Vagina (tissue), 2 donors: Measurements from ENCODE around the gene NFIB. TPM values are rescaled to one million over a fixed set of nuclear protein-coding genes. Genes with fewer than 3 reads are reported as not detected.

ENCODE experiments used
- DNase-seq, 2 donors: peaks; one replicate each; pipeline ENCODE4 v3.0.0-alpha.2; 2017; ENCODE audit errors: extremely low spot score in 2 of 2
- H3K27ac ChIP-seq: fragments of 200-600 bp; sonication (generic); one replicate; pipeline ENCODE4 v1.5.1; 2019
- H3K27me3 ChIP-seq: fragments of 200-600 bp; sonication (generic); one replicate; pipeline ENCODE4 v1.5.1; 2019
- H3K36me3 ChIP-seq, 2 donors: fragments of 200-600 bp; sonication (generic); one replicate each; pipeline ENCODE4 v1.5.1; 2017 to 2019
- H3K4me1 ChIP-seq: fragments of 200-600 bp; sonication (generic); one replicate; pipeline ENCODE4 v1.5.1; 2019
- H3K4me3 ChIP-seq, 2 donors: fragments of 200-600 bp; sonication (generic); 1 replicate in 1 of 2; 2 replicates in 1 of 2; pipeline ENCODE4 v1.5.1; 2016 to 2019
- H3K9me3 ChIP-seq: fragments of 200-600 bp; sonication (generic); one replicate; pipeline ENCODE4 v1.5.1; 2019
- CTCF ChIP-seq, 3 experiments: fragments of 450-650 bp in 2 of 3; fragments of 200-600 bp in 1 of 3; sonication (generic) in 1 of 3; IDR thresholded peaks; one replicate each; pipeline ENCODE4 v1.5.1; 2017 to 2019; ENCODE audit warnings: antibody characterized with exemption in 3 of 3, mild to moderate bottlenecking in 2 of 3, moderate library complexity in 2 of 3
- POLR2A ChIP-seq, 2 donors: fragments of 450-650 bp; IDR thresholded peaks; one replicate each; pipeline ENCODE4 v1.6.1; 2017; ENCODE audit warnings: antibody characterized with exemption in 2 of 2, mild to moderate bottlenecking in 2 of 2, moderate library complexity in 2 of 2
- POLR2AphosphoS5 ChIP-seq, 2 donors: sonication (generic); formaldehyde crosslinking; IDR thresholded peaks; one replicate each; pipeline ENCODE4 v1.9.0; 2017; ENCODE audit warnings: antibody characterized with exemption in 2 of 2, mild to moderate bottlenecking in 2 of 2, low read depth in 1 of 2; ENCODE audit not compliant: insufficient read depth in 1 of 2
- intact Hi-C: fragments of 100-400 bp; cut with DNase I; formaldehyde crosslinking; loops from one replicate; pipeline ENCODE4 v1.15.1; 2023
- total RNA-seq: library from RNA; depleted of rRNA; stranded (reverse); fragments of >200 nt; gene quantifications from one replicate; pipeline ENCODE4 v1.2.3, GENCODE V29; 2016

Gene NFIB
- total RNA-seq, 1 donor from 2014 or later, result 73.4 TPM

DNA sequence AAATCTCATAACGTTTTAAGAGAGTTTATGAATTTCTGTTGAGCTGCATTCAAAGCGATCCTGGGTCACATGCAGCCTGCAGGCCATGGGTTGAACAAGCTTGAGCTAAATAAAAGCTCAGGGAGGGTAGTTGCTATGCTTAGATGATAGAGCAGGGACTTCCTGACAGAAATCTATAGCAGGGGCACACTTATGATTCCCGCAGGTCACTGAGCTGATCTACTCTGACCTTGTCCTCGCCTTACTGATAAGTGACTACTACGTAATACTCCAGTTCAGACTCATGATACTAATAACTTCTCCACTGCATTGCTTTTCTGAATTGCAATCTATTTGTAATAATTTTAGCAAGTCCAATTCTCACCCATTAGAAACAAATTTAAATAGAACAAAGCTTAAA lies 90.9 kb downstream of the NFIB start:
- no peak overlapping the region for H3K4me3 ChIP-seq
- H3K36me3 ChIP-seq, result no peaks in the 10 kb centered on the region
- peaks cover 24% of the 10 kb centered on the region for H3K4me1 ChIP-seq
- H3K9me3 ChIP-seq, result no peaks in the 10 kb centered on the region
- DNase-seq, result no peak
- TF ChIP-seq POLR2AphosphoS5 (IDR thresholded peaks at IDR 0.05; ENCODE audit: insufficient read depth in 1 of 2, low read depth in 1 of 2), result no peak
- no peak for TF ChIP-seq CTCF (IDR thresholded peaks at IDR 0.05)
- TF ChIP-seq POLR2A (IDR thresholded peaks at IDR 0.05), result no peak
- no peaks in the 10 kb centered on the region for H3K27me3 ChIP-seq
- intact Hi-C loops, result no loop called here
- no peak overlapping the region for H3K27ac ChIP-seq

GRCh38 chr9:14222149-14222835 lies 91.6 kb downstream of the NFIB start:
- H3K4me3 ChIP-seq, result no peak overlapping the region
- H3K9me3 ChIP-seq, result no peaks in the 10 kb centered on the region
- H3K4me1 ChIP-seq, result peaks cover 28% of the 10 kb centered on the region
- no peak for DNase-seq
- H3K27ac ChIP-seq, result no peak overlapping the region
- intact Hi-C loops, result no loop called here
- no peaks in the 10 kb centered on the region for H3K36me3 ChIP-seq
- no peak for TF ChIP-seq CTCF (IDR thresholded peaks at IDR 0.05)
- no peak for TF ChIP-seq POLR2A (IDR thresholded peaks at IDR 0.05)
- no peak for TF ChIP-seq POLR2AphosphoS5 (IDR thresholded peaks at IDR 0.05; ENCODE audit: insufficient read depth in 1 of 2, low read depth in 1 of 2)
- H3K27me3 ChIP-seq, result no peaks in the 10 kb centered on the region

GRCh38 chr9:14221558-14221957 lies 92.4 kb downstream of the NFIB start:
- no peak for DNase-seq
- no peak for TF ChIP-seq POLR2A (IDR thresholded peaks at IDR 0.05)
- no peak for TF ChIP-seq POLR2AphosphoS5 (IDR thresholded peaks at IDR 0.05; ENCODE audit: insufficient read depth in 1 of 2, low read depth in 1 of 2)
- no peak for TF ChIP-seq CTCF (IDR thresholded peaks at IDR 0.05)
- H3K9me3 ChIP-seq, result no peaks in the 10 kb centered on the region
- intact Hi-C loops, result no loop called here
- peaks cover 28% of the 10 kb centered on the region for H3K4me1 ChIP-seq
- H3K27ac ChIP-seq, result no peak overlapping the region
- no peaks in the 10 kb centered on the region for H3K36me3 ChIP-seq
- no peaks in the 10 kb centered on the region for H3K27me3 ChIP-seq
- H3K4me3 ChIP-seq, result no peak overlapping the region

- H3K36me3 ChIP-seq, result no peaks in the 10 kb centered on the region
- no peak overlapping the region for H3K27ac ChIP-seq
- H3K27me3 ChIP-seq, result no peaks in the 10 kb centered on the region
- TF ChIP-seq POLR2AphosphoS5 (IDR thresholded peaks at IDR 0.05; ENCODE audit: insufficient read depth in 1 of 2, low read depth in 1 of 2), result no peak
- no peak for TF ChIP-seq POLR2A (IDR thresholded peaks at IDR 0.05)
- TF ChIP-seq CTCF (IDR thresholded peaks at IDR 0.05), result no peak
- no peak overlapping the region for H3K4me3 ChIP-seq
- no peak for DNase-seq
- intact Hi-C loops, result no loop called here
- H3K4me1 ChIP-seq, result peaks cover 28% of the 10 kb centered on the region
- H3K9me3 ChIP-seq, result no peaks in the 10 kb centered on the region
Observed at GRCh38 chr9:14221119-14221518, 92.8 kb downstream of the NFIB start.

DNA sequence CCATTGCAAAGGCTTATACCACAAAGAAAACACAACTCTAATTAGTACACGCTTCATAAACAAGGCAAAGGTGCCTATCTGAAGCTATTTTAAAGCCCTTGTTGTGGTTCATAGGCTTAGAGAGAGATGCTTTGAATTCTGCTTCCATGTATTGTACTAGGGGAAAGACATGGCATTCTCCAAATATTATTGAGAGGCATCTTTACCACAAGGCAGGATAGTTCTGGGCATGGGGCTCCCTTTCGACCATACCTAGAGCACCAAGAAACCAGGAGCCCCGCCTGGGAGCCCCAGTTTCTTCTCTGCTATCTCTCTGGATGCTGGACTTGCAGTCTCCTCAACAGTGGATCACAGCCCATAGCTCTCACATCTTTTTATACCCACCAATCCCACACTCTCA lies 93.7 kb downstream of the NFIB start:
- intact Hi-C loops, result no loop called here
- Histone ChIP-seq H3K4me1 (peaks cover 28% of the 10 kb centered on the region), H3K27me3 (no peaks in the 10 kb centered on the region), H3K4me3 (no peak overlapping the region), H3K36me3 (no peaks in the 10 kb centered on the region), H3K27ac (no peak overlapping the region), H3K9me3 (no peaks in the 10 kb centered on the region)
- TF ChIP-seq CTCF (IDR thresholded peaks at IDR 0.05) (no peak), POLR2AphosphoS5 (IDR thresholded peaks at IDR 0.05; ENCODE audit: insufficient read depth in 1 of 2, low read depth in 1 of 2) (no peak), POLR2A (IDR thresholded peaks at IDR 0.05) (no peak)
- no peak for DNase-seq
